SU-DHL-6 (cell line): ENCODE measurements around the gene LENG9.

Experiments used
- CTCF ChIP-seq: fragments of 200-600 bp; sonication (generic); IDR thresholded peaks from one replicate; pipeline ENCODE4 v1.5.1; 2017; ENCODE audit warnings: antibody characterized with exemption, mild to moderate bottlenecking, low read length, moderate library complexity; ENCODE audit not compliant: insufficient read depth, poor library complexity, severe bottlenecking
- EZH2phosphoT487 ChIP-seq: fragments of 200-600 bp; sonication (generic), shearing (Covaris generic); conservative IDR thresholded peaks from 2 replicates; pipeline ENCODE4 v1.6.1; 2018; ENCODE audit warnings: mild to moderate bottlenecking, antibody characterized with exemption, low read length, moderate library complexity, mixed read lengths

- no peak for TF ChIP-seq EZH2phosphoT487
- no peak for TF ChIP-seq CTCF
Measured at GRCh38 chr19:54464044-54464629, 559 bp upstream of the LENG9 start.
